ENCODE measurements around the gene OPCML. TPM values are rescaled to one million over a fixed set of nuclear protein-coding genes. Genes with fewer than 3 reads are reported as not detected.

Gene OPCML
- total and polyA plus RNA-seq, 7 donors: 0.01 to 0.80 (median 0.07) TPM; not detected in 4

DNA sequence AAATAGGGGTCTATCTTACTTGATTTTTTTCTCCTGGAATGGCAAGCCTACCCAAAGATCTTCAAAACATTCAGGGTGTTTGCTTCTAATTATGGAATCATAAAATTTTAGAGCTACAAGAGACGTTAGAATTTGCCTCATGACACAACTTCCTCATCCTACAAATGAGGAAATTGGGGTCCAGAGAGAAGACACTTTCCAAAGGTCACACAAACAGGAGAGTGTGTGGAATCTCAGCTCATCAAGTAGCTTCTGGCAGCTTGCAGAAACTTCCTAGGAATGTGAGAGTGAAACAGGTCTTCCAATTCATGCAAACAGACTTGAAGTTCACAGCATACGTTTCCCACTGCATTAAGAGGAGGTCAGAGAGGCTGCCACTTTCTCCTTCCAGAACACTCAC lies 976.0 kb downstream of the OPCML start:
- H3K4me1 ChIP-seq: no peaks in the 10 kb centered on the region
- no peaks in the 10 kb centered on the region for H3K27me3 ChIP-seq (ENCODE audit: insufficient read depth in 3 of 3, low read length in 2 of 3)
- no peaks in the 10 kb centered on the region for H3K9me3 ChIP-seq
- H3K27ac ChIP-seq: no peak overlapping the region
- TF ChIP-seq, protein P1, sequence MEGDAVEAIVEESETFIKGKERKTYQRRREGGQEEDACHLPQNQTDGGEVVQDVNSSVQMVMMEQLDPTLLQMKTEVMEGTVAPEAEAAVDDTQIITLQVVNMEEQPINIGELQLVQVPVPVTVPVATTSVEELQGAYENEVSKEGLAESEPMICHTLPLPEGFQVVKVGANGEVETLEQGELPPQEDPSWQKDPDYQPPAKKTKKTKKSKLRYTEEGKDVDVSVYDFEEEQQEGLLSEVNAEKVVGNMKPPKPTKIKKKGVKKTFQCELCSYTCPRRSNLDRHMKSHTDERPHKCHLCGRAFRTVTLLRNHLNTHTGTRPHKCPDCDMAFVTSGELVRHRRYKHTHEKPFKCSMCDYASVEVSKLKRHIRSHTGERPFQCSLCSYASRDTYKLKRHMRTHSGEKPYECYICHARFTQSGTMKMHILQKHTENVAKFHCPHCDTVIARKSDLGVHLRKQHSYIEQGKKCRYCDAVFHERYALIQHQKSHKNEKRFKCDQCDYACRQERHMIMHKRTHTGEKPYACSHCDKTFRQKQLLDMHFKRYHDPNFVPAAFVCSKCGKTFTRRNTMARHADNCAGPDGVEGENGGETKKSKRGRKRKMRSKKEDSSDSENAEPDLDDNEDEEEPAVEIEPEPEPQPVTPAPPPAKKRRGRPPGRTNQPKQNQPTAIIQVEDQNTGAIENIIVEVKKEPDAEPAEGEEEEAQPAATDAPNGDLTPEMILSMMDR (IDR thresholded peaks at IDR 0.05): no peak
- ATAC-seq (no peak), DNase-seq (no peak)
- H3K4me3 ChIP-seq: no peak overlapping the region
- no peaks in the 10 kb centered on the region for H3K36me3 ChIP-seq (ENCODE audit: insufficient read depth in 1 of 2, low read depth in 1 of 2)
- intact Hi-C loops (cut with DNase I): no loop called here
- 46 to 63% (median 48%) methylated on average over 2 of the region's 2 CpGs for WGBS, 3 donors

DNA sequence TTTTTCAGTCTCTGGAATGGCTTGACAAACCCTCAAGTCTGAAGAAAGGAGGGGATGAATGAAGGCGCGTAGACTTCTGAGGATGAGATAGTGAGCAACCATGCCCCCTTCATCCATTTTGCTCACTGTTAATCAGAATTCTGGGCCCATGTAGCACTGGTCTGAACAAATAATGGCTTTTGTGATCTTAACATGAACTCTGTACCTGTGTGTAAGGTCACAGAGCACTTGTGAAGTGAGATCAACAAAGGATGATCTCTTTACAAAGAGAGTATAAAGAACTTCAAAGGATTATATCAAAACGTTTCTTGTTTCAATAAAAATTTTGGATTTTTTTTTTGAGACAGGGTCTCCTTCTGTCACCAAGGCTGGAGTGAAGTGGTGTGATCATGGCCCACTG lies 976.7 kb downstream of the OPCML start:
- DNase-seq (no peak), ATAC-seq (no peak)
- TF ChIP-seq, protein P1 (IDR thresholded peaks at IDR 0.05): no peak
- Histone ChIP-seq H3K36me3 (ENCODE audit: insufficient read depth in 1 of 2, low read depth in 1 of 2) (no peaks in the 10 kb centered on the region), H3K27ac (no peak overlapping the region), H3K4me3 (no peak overlapping the region), H3K9me3 (no peaks in the 10 kb centered on the region), H3K4me1 (no peaks in the 10 kb centered on the region), H3K27me3 (ENCODE audit: insufficient read depth in 3 of 3, low read length in 2 of 3) (no peaks in the 10 kb centered on the region)
- intact Hi-C loops (cut with DNase I): no loop called here
- WGBS, 3 donors: 89 to 94% (median 93%) methylated on average over 3 of the region's 3 CpGs

DNA sequence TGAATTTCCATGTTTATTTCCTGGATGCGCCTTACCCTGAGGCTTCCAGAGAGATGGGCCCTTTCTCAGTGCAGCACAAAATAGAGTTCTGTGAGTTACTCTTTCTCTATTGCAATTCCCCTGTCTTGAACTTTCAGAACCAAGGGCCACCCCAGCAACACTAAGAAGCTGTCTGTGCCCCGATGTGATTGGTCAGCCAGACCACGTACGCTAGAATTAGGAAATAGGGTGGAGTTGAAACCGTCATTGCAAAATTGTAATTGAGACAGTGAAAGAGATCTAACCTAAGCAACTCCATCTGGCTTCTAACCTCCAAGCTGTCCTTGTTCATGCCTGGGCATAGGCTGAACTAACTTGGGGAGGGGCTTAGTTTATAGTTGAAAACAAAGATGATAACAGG lies 981.3 kb downstream of the OPCML start:
- Histone ChIP-seq H3K27ac (no peak overlapping the region), H3K27me3 (ENCODE audit: insufficient read depth in 3 of 3, low read length in 2 of 3) (no peaks in the 10 kb centered on the region), H3K9me3 (no peaks in the 10 kb centered on the region), H3K4me3 (no peak overlapping the region), H3K4me1 (no peaks in the 10 kb centered on the region), H3K36me3 (ENCODE audit: insufficient read depth in 1 of 2, low read depth in 1 of 2) (no peaks in the 10 kb centered on the region)
- ATAC-seq: no peak
- WGBS, 3 donors: 90 to 95% (median 94%) methylated on average over 5 of the region's 5 CpGs
- intact Hi-C loops (cut with DNase I): no loop called here
- TF ChIP-seq, protein P1 (IDR thresholded peaks at IDR 0.05): no peak
- no peak for DNase-seq

DNA sequence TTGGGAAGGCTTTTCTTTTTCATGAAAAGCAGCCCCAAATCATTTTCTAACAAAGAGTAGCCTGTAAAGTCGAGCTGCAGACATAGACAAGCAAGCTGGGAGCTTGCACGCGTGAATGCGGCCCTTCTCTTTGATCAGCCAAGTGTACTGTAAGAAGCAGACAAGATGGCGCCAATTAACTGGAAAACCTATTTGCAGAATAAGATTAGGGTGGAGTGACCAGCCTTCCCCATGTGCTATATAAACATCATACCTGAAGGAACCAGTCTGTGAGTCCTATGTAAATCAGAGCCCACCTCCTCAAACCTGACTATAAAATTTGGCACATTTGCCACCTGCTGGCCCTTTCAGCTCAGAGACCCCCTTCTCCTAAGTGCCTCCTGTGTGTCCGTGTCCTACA lies 982.7 kb downstream of the OPCML start:
- H3K4me3 ChIP-seq: no peak overlapping the region
- TF ChIP-seq, protein P1 (IDR thresholded peaks at IDR 0.05): no peak
- no peaks in the 10 kb centered on the region for H3K9me3 ChIP-seq
- intact Hi-C loops (cut with DNase I): no loop called here
- WGBS, 3 donors: 89 to 93% (median 91%) methylated on average over 6 of the region's 6 CpGs
- DNase-seq (no peak), ATAC-seq (no peak)
- H3K36me3 ChIP-seq (ENCODE audit: insufficient read depth in 1 of 2, low read depth in 1 of 2): no peaks in the 10 kb centered on the region
- no peaks in the 10 kb centered on the region for H3K4me1 ChIP-seq
- no peak overlapping the region for H3K27ac ChIP-seq
- H3K27me3 ChIP-seq (ENCODE audit: insufficient read depth in 3 of 3, low read length in 2 of 3): no peaks in the 10 kb centered on the region

DNA sequence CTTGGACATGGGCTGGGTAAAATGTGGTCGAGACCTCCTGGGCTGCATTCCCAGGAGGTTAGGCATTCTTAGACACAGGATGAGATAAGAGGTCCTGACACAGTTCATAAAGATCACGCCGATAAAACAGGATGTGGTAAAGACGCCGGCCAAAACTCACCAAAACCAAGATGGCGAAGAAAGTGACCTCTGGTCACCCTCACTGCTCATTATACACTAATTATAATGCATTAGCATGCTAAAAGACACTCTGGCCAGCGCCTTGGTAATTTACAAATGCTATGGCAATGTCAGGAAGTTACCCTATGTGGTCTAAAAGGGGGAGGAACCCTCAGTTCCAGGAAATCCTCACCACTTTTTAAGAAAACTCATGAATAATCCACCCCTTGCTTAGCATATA lies 983.3 kb downstream of the OPCML start:
- 71 to 80% (median 77%) methylated on average over 7 of the region's 7 CpGs for WGBS, 3 donors
- TF ChIP-seq, protein P1 (IDR thresholded peaks at IDR 0.05): no peak
- no peak for ATAC-seq
- no peak for DNase-seq
- Histone ChIP-seq H3K9me3 (no peaks in the 10 kb centered on the region), H3K4me1 (no peaks in the 10 kb centered on the region), H3K36me3 (ENCODE audit: insufficient read depth in 1 of 2, low read depth in 1 of 2) (no peaks in the 10 kb centered on the region), H3K4me3 (no peak overlapping the region), H3K27me3 (ENCODE audit: insufficient read depth in 3 of 3, low read length in 2 of 3) (no peaks in the 10 kb centered on the region), H3K27ac (no peak overlapping the region)
- intact Hi-C loops (cut with DNase I): no loop called here

Measured in psoas muscle (tissue), 8 donors.